GM15510 (cell line): ENCODE measurements around the gene DENND2A.

Experiments used
- POLR2A ChIP-seq: IDR thresholded peaks from 3 replicates; pipeline ENCODE4 v1.6.1; 2011; ENCODE audit warnings: borderline replicate concordance; ENCODE audit not compliant: insufficient read length; ENCODE audit errors: extremely low read depth

The DENND2A gene

DNA sequence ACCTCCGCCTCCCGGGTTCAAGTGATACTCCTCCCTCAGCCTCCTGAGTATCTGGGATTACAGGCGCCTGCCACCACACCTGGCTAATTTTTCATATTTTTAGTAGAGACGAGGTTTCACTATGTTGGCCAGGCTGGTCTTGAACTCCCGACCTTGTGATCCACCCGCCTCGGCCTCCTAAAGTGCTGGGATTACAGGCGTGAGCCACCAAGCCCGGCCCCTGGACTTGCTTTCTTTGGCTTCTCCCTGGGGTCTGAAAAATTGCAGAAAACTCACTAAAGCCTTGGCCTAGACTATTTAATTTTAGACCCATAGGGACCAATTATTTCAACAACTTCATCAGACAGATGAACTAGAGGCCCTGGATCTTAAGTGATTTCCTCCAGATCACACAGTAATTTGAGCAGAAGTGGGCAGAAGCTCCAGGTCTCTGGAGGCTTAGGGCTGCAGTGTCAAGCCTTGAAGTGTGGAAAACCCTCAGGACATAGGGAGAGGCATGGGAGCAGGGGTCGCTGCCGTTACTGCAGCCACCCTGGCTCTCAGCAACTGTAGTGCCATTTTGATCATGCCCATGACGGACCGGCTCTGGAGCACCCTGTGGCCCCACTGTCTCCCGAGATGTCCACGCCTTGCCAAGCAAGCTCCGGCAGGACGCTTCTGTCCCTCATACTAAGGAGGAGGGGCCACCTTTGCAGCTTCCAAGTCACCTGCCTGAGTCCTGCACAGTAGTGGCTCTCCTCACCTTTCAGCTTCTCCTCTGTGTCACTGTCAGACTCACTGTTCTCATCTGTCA lies 72.4 kb downstream of the DENND2A start:
- no peak for TF ChIP-seq POLR2A

DNA sequence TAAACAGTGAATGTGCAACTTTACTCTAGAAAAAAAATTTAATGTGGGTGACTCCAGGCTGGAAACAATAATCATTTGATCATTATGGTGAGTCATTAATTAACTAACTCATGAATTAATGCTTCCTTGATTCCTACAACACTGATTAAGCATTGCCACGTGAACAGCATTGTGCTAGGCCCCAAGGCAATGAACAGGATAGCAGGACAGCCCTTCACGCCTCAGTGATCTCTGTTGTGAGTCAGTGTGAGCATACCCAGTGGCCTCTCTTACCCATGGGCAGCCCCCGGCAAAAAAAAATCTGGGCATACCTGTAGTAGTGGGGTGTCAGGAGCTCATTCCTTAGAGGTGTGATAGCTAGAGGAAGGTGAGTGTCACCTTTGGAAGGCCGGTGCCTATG lies 76.0 kb downstream of the DENND2A start:
- no peak for TF ChIP-seq POLR2A

DNA sequence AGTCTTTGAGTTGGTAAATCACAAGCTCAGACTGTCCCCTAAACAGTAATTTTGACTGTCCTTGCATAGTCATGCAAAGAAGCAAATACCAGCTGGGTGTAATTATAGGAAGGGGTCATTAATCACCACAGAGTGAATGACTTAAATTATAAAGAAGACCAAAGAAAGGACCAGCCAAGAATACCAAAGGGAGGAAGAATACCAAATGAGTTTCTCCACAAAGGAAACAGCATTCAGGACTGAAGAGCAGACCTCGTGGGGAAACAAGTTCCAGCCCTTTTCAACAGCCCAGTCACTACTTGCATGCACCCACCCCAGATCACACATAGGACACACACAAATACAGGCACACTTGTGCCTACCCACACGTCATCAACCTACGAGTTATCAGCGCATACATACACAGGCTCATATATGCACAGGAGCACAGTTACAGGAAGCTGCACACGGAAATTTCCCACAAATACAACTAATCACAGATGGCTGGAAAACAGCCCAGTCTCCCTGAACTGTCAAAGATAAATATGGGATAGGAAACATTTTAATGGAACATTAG lies 77.6 kb downstream of the DENND2A start:
- no peak for TF ChIP-seq POLR2A

DNA sequence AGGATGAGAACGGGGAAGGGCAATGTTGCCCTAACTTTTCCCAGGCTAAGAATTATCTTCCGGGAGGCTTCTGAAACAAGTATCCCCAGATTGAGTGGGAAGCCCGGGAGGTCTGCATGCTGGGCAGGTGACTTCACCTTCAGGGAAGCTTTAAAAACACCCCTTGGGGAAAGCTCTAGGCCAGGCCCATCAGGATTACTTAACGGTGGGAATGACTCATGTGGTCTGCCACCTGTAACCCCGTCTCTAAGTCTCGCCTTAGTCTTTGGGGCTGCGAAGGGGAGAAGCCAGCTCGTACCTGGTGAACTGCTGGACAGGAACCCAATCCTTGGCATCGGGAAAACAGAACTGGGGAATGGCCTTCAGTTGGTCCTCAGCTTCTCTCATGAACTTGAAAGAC lies 81.2 kb downstream of the DENND2A start:
- no peak for TF ChIP-seq POLR2A

DNA sequence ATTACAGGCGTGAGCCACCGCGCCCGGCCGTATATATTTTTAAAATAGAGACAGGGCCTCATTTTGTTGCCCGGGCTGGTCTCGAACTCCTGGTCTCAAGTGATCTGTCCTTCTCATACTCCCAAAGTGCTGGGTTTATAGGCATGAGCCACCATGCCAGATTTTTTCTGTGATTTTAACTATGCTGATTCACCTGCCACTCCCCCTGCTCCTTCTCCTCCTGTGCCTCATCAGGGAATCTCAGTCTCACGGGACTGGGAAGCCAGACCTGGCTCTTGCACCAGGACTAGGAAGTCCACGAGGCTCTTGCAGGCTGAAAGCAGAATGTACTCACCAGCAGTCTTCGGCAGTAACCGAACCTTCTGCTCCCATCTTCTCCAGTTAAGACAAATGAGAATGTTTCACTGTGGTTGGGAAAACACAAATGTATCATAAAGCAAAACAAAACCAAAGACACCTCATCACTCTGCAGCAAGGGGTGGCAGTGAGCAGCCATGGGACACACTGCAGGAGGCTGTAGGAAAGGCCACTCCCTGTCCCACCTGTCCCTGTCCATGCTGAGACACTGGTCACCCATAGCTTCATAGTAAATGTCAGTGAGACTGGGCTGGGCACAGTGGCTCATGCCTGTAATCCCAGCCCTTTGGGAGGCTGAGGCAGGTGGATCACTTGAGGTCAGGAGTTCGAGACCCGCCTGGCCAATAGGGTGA lies 82.6 kb downstream of the DENND2A start:
- no peak for TF ChIP-seq POLR2A

DNA sequence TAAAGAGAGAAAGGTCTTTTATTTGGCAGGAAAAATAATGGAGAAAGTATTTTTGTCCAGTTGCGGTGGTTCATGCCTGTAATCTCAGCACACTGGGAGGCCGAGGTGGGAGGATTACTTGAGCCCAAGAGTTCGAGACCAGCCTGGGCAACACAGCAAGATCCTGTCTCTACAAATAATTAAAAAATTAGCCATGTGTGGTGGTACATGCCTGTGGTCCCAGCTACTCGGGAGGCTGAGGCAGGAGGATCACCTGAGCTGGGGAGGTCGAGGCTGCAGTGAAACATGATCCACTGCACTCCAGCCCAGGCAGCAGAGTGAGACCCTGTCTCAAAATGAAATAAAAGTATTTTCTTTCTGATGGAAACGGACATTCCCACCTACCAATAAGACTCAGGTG lies 83.5 kb downstream of the DENND2A start:
- no peak for TF ChIP-seq POLR2A

DNA sequence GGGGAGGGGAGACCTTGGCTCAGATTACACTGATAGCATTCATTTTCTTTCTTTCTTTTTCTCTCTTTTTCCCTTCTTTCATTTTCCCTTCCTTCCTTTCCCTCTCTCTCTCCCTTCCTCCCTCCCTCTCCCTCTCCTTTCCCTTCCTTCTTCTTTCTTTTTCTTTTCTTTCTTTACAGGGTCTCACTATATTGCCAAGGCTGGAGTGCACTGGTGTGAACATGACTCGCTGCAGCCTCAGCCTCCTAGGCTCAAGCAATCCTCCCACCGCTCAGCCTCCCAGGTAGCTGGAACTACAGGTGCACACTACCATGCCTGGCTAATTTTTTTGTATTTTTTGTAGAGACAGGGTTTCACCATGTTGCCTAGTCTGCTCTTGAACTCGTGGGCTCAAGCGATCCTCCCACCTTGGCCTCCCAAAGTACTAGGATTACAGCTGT lies 88.4 kb downstream of the DENND2A start:
- TF ChIP-seq POLR2A = no peak

DNA sequence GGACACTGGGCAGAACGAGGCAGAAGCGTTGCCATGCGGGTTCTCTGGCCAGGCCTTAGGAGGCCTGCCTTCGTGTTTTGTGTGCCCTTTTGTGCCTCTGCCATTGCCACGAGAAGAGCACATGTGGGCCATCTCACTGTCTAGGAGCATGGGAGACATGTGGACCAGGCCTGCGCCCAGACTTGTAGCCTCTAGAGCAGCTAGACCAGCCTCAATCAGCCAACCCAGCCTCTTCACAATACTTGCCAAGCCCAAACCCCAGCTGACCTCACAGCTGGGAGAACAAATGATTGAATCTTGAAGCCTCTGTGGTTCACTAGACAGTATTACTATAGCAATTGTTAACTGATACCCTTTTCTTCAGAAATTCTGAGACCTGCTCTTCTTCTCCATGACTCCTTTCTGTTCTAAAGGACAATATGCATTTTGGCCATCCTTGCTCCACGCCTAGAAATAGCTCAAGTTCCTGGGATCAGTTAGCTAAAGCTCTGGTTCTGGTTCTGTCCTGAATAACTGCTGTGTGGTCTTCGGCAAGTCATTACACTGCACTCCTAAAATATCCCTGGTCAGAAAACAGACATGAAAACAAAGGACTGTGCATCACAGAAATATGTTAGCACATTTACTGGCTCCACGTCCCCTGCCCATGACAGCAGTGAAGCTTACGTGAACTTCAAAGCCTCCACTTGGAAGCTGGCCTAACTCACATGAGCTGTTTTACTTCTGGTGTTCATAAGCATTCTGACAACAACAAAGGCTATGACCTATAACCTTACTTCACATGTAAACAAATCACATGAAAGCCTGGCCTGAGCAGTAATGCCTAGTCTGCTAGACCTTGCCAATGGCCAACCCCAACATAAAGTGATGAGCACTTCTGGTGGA lies 89.0 kb downstream of the DENND2A start:
- TF ChIP-seq POLR2A = no peak

DNA sequence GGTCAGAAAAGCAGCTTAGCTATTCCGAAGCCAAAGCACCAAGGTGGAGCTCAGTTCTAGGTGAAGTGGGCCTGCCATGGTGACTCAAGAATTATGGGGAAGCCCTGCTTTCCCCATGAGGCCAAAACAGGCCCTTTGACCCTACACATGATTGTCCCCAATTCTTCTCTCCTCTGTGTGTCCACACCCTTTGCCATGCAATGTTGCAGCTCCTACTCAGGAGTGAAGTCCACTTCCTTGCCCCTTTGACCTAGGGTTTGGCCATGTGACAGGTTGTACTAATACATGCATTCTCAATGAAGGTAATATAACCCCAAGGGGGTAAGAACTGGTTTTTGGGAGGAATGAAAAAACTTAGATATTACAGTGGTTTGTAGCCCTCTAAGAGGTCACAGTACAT lies 93.7 kb downstream of the DENND2A start:
- no peak for TF ChIP-seq POLR2A

DNA sequence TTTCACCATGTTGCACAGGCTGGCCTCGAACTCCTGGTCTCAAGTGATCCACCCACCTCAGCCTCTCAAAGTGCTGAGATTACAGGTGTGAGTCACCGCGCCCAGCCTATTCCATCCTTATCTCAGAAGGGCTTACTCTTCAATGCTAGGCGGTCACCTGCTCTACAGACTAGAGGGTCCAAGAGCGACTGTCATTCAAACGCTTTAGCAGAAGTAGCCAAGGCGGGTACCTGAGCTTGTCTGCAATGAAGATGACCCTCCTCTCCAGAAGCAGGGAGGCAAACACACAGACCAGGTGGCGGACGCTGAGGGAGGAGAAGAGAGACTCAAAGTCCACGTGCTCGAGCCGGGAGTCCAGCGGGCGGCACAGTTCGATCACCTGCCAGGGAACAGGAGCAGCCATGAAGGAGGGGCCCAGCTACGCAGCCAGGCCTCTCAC lies 96.2 kb downstream of the DENND2A start:
- no peak for TF ChIP-seq POLR2A

DNA sequence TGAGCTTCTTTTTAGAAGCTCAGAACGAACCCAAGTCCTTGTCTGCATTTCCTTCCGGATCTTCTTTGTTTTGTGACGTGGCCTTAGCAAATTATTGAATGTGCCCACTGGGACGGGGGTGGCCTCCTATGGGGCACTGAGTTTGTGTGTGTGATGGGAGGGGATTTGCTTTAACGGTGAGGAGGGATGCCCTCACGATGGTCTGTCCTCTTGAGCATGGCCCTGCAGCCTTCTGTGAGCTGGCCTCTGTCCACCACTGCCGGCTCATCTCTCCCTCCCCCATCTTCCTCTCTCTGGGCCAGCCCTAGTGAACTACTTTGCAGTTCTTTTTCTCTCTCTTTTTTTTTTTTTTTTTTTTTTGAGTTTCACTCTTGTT lies 98.4 kb downstream of the DENND2A start:
- no peak for TF ChIP-seq POLR2A

DNA sequence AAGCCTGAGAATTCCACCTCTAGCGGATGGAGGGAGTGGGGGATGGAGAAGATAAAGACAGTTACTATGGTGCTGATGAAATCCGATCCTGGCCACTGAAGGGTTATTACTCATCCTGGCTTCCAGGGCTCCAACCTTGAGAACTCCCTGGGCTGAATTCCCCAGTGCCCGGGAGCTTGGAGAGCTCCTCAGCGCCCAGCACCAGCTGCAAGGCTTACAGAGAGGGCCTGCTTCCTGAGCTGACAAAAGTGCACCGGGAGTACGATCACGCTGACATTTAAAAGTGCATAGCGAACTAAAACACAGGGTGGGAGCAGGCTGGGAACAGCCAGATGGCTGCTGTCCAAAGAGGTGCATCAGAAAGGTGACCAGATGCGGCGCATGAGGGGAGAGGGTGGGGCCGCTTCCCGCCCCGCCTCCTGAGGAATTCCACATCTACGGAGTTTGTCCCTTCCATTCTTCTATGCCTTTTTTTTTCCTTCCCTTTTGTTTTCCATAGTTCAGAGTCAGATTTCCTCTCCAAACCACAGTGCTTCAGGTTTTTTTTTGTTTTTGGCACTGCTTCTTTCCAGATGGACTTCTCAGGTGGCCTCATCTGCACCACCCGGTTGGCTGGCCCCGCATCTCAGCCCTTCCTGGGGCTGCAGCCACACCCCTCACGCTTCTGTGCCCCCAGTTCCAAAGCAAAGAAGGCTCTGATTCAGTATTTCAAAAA lies 98.9 kb downstream of the DENND2A start:
- no peak for TF ChIP-seq POLR2A

DNA sequence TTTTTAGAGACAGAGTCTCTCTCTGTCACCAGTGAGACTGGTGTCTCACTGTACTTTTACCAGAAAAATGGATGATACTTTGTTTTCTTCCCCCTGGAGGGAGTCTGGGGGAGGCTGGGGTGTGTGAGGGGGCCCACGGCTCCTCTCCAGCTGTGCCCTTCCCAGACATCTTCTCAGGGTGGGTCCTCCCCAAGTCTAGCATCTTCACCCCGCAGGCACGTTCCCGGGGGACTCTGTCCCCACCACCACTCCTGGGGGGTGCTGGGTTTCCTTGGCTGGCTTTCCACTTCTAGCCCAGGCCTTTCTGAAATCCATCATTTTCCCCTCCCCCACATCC lies 99.5 kb downstream of the DENND2A start:
- no peak for TF ChIP-seq POLR2A

DNA sequence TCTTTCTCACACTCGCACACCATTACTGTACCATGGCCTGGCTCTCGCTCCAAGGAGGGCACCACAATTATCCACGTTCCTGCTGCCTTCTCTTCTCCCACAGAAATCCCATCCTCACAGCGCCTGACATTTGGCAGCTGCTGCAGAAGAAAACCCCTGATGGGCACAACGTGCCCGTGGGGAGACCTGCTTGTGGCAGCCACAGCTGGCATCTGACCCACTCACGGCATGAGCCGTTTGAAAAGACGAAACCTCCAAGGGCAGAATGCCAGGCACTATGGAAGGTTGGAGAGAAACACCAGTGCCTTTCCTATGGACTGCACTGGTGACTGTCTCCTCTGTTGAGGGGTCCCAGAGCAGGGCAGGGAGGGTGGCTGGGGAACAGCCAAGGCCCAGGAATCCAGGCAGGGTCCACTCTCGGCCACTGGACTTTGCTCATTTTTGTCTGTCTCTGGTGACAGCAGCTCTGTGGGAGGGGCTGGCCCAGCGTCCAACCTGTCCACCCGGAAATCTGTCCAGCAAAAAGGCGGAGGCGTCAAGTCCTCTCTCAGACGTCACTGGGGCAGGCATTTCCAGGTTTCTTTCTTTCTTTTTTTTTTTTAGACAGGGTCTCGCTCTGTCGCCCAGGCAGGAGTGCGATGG lies 100.4 kb downstream of the DENND2A start:
- TF ChIP-seq POLR2A = no peak
